DOHH2 (cell line): Measurements from ENCODE around the gene C1orf50.

Source experiments
- CTCF ChIP-seq: fragments of 200-600 bp; sonication (generic); IDR thresholded peaks from one replicate; pipeline ENCODE4 v1.5.1; 2014; ENCODE audit warnings: antibody characterized with exemption, mild to moderate bottlenecking, low read depth, low read length; ENCODE audit not compliant: poor library complexity, severe bottlenecking
- EZH2phosphoT487 ChIP-seq: fragments of 200-600 bp; sonication (generic); IDR thresholded peaks from 2 replicates; pipeline ENCODE4 v1.6.1; 2017; ENCODE audit warnings: borderline replicate concordance, mild to moderate bottlenecking, antibody characterized with exemption, low read length, moderate library complexity, mixed read lengths

GRCh38 chr1:42731585-42731984, 35.5 kb upstream of the C1orf50 start:
- TF ChIP-seq CTCF (no peak), EZH2phosphoT487 (no peak)
